Transverse colon (tissue), 4 donors: ENCODE data around the gene PHF21B.
"Not testable (repeated sequence)": the region's sequence is repeated elsewhere in the genome, so short reads cannot be mapped to it uniquely, and the experiment has no call there.

ENCODE experiments used
- CTCF ChIP-seq, 5 experiments: fragments of 200-600 bp in 3 of 5; fragments of 450-650 bp in 2 of 5; sonication (generic) in 3 of 5; IDR thresholded peaks; 1 replicate in 2 of 5; 2 replicates in 3 of 5; pipeline ENCODE4 v1.5.1; 2016 to 2017; ENCODE audit warnings: antibody characterized with exemption in 5 of 5, inconsistent platforms in 3 of 5, mild to moderate bottlenecking in 2 of 5, moderate library complexity in 1 of 5
- EP300 ChIP-seq: sonication (generic); formaldehyde crosslinking; IDR thresholded peaks from one replicate; pipeline ENCODE4 v1.6.1; 2017; ENCODE audit warnings: antibody characterized with exemption, low read depth
- POLR2A ChIP-seq: fragments of 450-650 bp; IDR thresholded peaks from one replicate; pipeline ENCODE4 v1.6.1; 2016; ENCODE audit warnings: antibody characterized with exemption, mild to moderate bottlenecking, moderate library complexity
- POLR2AphosphoS5 ChIP-seq, 3 donors: sonication (generic); formaldehyde crosslinking; IDR thresholded peaks; one replicate each; pipeline ENCODE4 v1.6.1; 2016; ENCODE audit warnings: antibody characterized with exemption in 3 of 3

DNA sequence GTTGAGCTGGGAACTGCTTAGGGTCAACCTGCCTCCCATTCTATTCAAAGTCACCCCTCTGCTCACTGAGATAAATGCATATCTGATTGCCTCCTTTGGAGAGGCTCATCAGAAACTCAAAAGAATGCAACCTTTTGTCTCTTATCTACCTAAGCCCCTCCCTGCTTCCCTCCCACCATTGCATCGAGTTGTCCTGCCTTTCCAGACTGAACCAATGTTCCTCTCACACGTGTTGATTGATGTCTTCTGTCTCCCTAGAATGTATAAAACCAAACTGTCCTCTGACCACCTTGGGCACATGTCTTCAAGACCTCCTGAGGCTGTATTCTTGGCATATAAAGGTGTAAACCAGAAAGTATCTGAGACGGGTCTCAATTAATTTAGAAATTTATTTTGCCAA lies 42.9 kb upstream of the PHF21B start:
- TF ChIP-seq CTCF (IDR thresholded peaks at IDR 0.05); POLR2AphosphoS5 (IDR thresholded peaks at IDR 0.05); POLR2A; EP300: not testable (repeated sequence)
